Right ventricle myocardium inferior (tissue), 1 donor: Measurements from ENCODE around the gene PPP1R3F. TPM values are rescaled to one million over a fixed set of nuclear protein-coding genes. Genes with fewer than 3 reads are reported as not detected.

Experiments used
- ATAC-seq: fragments of 200-7000 bp; cut with Tn5 transposase; one replicate; pipeline ENCODE4 v1.9.1; 2020; ENCODE audit warnings: mild to moderate bottlenecking, moderate library complexity
- DNase-seq: peaks from one replicate; pipeline ENCODE4 v3.0.0; 2021; ENCODE audit errors: missing footprints
- intact Hi-C: fragments of 100-400 bp; cut with DNase I; formaldehyde crosslinking; loops from one replicate; pipeline ENCODE4 v1.11.0; 2022
- total RNA-seq: library from RNA; stranded (reverse); fragmentation: NEBNext Ultra II Directional; extraction: Animal tissue kit (Norgen Biotek cat#: 25700); gene quantifications from one replicate; pipeline ENCODE4 v1.2.1, GENCODE V29; 2021
- donor health status: DM: no; HTN: yes; CAD: no; lungs with severe emphysema.

Gene PPP1R3F
- total RNA-seq, 1 donor from 2014 or later: 19.5 TPM

DNA sequence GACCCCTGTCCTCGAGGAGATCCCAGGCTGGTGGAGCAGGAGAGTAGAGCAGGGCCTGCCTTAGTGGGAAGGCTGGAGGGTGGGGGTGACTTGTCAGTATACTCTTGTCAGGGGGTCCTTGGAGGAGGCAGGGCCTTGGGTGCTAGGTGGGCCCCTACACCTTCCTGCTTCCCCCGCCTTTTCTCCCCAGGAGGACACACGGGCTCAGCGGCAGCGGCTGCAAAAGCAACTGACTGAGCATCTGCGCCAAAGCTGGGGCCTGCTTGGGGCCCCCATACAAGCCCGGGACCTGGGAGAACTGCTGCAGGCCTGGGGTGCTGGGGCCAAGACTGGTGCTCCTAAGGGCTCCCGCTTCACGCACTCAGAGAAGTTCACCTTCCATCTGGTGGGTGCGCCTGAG lies 23.1 kb upstream of the PPP1R3F start:
- intact Hi-C loops: no loop called here
- DNase-seq (no peak), ATAC-seq (no peak)

DNA sequence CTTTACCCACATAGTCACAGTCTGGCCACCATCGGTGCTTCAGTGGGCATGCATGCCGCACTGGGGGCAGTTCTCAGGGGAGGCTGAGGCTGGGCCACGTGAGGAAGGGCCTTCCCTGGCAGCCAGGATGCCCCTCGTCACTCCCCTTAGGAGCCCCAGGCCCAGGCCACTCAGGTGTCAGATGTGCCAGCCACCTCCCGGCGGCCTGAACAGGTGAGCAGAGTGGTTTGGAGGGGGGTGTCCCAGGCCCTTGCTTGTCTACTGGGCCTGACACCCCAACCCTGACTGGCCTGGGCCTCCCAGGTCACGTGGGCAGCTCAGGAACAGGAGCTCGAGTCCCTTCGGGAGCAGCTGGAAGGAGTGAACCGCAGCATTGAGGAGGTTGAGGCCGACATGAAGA lies 22.2 kb upstream of the PPP1R3F start:
- no peak for DNase-seq
- no peak for ATAC-seq
- intact Hi-C loops: no loop called here

- intact Hi-C loops: no loop called here
- ATAC-seq (no peak), DNase-seq (no peak)
These were observed 21.4 kb upstream of the PPP1R3F start for GRCh38 chrX:49247916-49248811.

- DNase-seq (no peak), ATAC-seq (no peak)
- intact Hi-C loops: no loop called here
These were observed 20.5 kb upstream of the PPP1R3F start for GRCh38 chrX:49249071-49249470.

- intact Hi-C loops: no loop called here
- DNase-seq: no peak
- ATAC-seq: no peak
These were observed 20.0 kb upstream of the PPP1R3F start for GRCh38 chrX:49249616-49250015.

DNA sequence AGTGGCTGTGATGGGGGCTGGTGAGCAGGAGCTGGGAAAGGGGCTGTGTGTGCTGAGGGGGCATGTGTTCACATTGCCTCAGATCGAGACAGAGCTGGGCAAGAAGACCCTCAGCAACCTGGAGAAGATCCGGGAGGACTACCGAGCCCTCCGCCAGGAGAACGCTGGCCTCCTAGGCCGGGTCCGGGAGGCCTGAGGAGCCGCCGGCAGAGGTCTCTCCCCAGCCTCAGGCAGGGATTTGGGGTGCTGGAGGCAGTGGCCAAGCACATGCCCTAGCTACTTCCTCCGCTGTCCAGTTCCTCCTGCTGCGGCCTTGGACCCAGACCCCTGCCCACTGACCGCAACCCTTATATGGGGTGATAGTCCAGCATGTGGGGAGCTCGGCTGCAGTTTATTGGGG lies 19.5 kb upstream of the PPP1R3F start:
- DNase-seq (no peak), ATAC-seq (no peak)
- intact Hi-C loops: no loop called here

DNA sequence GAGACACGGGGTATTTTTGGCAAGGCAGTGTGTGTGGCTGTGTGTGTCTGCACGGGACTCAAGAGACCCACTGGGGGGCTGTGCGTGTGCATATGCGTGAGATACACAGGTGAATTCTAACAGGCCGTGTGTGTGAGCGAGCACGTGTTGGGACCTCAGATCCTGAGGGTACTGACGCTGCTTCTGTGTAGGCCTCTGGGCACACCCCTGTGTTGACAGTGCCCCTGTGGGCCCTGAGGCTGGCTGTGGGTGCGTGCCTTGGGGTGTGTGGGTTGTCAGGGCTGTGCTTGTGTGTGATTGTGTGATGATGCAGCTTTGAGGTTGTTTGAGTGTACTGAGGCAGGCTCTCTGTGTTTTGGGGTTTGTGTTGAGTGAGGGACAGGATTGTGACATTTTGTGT lies 19.0 kb upstream of the PPP1R3F start:
- ATAC-seq (no peak), DNase-seq (no peak)
- intact Hi-C loops: no loop called here

DNA sequence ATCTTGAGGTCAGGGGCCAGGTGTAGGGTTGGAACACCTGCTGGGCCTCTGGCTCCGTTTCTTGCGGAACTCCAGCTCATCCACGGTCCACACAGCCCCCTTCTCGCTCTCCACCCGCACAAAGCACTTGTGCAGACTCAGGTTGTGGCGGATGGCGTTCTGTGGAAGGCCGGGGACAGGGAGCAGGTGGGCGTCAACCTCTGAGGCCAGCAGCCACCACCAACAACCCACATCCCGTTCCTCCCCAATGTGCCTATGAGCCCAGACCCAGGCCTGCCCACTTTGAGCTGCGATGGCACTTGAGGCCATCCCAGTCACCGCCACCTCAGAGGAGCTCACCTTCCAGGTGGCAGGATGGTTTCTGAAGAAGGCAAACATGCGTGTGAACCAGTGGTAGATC lies 18.3 kb upstream of the PPP1R3F start:
- intact Hi-C loops: no loop called here
- DNase-seq (no peak), ATAC-seq (no peak)

- ATAC-seq (no peak), DNase-seq (no peak)
- intact Hi-C loops: no loop called here
These were observed 15.0 kb upstream of the PPP1R3F start for GRCh38 chrX:49254639-49255038.

- no peak for ATAC-seq
- intact Hi-C loops: no loop called here
- DNase-seq: no peak
These were observed 13.2 kb upstream of the PPP1R3F start for GRCh38 chrX:49256268-49256995.

GRCh38 chrX:49257074-49257790 lies 12.4 kb upstream of the PPP1R3F start:
- no peak for DNase-seq
- no peak for ATAC-seq
- intact Hi-C loops: no loop called here

DNA sequence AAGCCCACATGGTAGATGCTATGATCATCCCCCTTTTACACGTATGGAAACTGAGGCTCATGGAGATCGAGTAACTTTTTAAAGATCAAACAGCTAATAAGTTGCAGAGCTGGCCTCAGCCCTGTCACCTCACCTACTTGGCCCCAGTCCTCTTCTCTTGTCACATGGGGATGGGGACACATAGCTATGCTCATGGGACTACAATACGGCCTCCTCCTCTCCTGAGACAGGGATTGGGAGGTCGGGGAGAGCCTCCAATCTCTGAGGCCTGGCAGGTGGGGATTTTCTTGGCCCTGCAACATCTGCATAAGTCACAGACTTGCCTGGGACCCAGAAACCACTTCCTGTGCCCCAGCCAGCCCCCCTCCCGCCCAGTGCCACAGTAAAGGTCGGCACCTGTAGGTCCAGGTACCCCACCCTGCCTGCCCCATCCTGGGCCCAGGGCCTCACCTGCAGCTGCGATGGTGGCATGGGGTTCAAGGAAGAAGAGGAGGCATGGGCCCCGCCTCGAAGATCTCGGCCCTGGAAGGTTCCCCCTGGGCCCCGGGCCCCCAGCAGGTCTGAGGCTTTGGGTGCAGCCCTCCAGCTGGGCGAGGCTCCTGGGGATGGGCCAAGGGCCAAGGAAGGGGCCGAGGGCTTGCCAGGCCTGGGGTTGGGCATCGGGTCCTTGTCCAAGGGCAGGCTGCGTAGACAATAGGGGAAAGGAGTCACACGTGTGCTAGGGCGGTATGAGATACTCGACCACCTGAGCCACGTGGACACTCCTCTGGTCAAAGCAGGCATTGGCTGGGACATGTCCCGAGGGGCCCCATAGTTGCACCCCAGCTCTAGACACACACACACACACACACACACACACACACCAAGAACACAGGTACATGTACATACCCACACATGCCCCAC lies 11.5 kb upstream of the PPP1R3F start:
- no peak for ATAC-seq
- intact Hi-C loops: no loop called here
- no peak for DNase-seq

DNA sequence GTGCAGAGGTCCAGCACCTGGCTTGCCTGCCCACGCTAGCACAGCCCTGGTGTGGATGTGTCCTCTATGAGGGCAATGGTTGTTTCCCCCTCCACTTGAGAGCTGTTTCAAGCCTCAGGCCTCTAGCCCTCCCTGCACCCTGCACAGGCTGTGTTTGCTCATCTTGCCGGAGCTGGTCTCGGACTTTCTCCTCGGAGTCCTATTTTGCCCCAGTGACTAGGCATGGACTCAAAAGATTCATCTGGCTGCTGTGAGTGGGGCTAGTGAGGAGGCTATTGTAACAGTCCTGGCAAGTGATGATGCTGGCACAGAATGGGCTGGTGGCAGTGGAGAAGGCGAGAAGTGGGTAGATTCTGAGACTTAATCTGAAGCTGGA lies 10.9 kb upstream of the PPP1R3F start:
- no peak for DNase-seq
- ATAC-seq: no peak
- intact Hi-C loops: no loop called here

DNA sequence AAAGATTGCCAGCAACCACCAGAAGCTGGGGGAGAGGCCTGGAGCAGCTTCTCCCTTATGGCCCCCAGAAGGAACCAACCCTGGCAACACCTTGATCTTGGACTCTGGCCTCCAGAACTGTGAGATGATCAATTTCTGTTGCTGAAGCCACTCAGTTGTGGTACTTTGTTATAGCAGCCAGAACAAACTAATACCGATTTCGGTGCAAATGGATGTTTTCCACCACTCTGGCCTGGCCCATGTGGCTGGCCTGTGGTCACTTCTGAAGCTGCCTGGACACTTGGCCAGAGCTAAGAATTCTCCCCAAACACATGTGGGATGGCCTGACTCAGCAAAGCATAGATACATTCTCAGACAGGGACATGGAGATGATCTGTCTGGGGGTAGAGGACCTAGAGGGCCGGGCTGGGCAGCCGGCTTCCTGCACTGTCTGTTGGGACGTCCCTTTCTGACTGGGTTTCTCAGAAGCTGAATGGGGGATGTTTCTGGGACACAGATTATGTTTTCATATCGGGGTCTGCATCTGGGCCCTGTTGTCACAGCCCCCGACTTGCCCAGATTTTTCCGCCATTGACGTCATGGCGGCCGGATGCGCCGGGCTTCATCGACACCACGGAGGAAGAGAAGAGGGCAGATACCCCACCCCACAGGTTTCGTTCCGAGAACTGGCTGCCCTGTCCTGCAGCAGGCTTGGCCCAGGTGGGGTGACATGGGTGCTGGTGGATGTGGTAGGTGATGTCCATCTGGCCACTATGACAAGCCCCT lies 9.2 kb upstream of the PPP1R3F start:
- DNase-seq (no peak), ATAC-seq (no peak)
- intact Hi-C loops: no loop called here

GRCh38 chrX:49262603-49263002 lies 7.0 kb upstream of the PPP1R3F start:
- intact Hi-C loops: no loop called here
- no peak for DNase-seq
- ATAC-seq: no peak

GRCh38 chrX:49263631-49264030 lies 6.0 kb upstream of the PPP1R3F start:
- intact Hi-C loops: no loop called here
- DNase-seq (no peak), ATAC-seq (no peak)

DNA sequence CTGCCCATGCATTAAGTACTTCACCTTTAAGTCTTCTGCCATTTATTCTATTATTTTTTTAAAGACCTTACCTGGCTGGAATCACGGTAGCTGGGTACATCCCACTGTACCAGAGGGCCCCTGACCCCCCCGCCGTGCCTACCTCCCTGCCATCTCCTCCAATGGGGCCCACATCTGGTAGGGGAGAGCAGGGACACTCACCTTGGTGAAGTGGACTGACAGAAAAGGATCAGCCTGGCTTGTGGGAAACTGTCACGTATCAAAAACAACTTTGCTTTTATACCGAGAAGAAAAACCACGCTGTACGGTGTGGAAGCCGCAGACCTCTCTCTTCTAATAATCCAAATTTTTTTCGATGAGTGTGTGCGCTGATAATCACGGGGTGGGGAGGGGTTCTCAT lies 5.1 kb upstream of the PPP1R3F start, which contains the start of gene FOXP3:
FOXP3 (minus strand) TSS at position 251 of the 400 bp plus-strand sequence. CDS start 6,205 bp downstream, outside the sequence.
- intact Hi-C loops: no loop called here
- DNase-seq: no peak
- no peak for ATAC-seq
